Head of caudate nucleus (tissue), 42 donors: Measurements from ENCODE around the gene ZNF333.

Source experiments
- DNase-seq, 42 donors: peaks; one replicate each; pipeline versions ENCODE4 v3.0.0 to v3.0.0-alpha.2; 2020 to 2021; ENCODE audit warnings: mixed read lengths in 7 of 42
- intact Hi-C: fragments of 100-400 bp; cut with DNase I; formaldehyde crosslinking; loops from one replicate; pipeline ENCODE4 v1.15.0; 2022

Gene ZNF333

GRCh38 chr19:14689598-14690503, at the start of gene ZNF333:
Gene ZNF333 (plus strand): TSS chr19:14690048. CDS start chr19:14693492, 3,444 bp downstream.
- peak; percentile 95 to 99 (median 98) for DNase-seq
- intact Hi-C loops: loop anchor here (5.0 kb wide), 1 partner anchor 118 kb away; the partner anchor contains the start of gene NDUFB7

GRCh38 chr19:14648506-14648905, 41.3 kb upstream of the ZNF333 start:
- intact Hi-C loops: no loop called here
- DNase-seq: no peak

GRCh38 chr19:14649020-14649419, 40.8 kb upstream of the ZNF333 start:
- no peak for DNase-seq
- intact Hi-C loops: no loop called here

- intact Hi-C loops: no loop called here
- no peak for DNase-seq
These were observed 39.7 kb upstream of the ZNF333 start for GRCh38 chr19:14650161-14650560.

- DNase-seq: no peak
- intact Hi-C loops: no loop called here
These were observed 34.9 kb upstream of the ZNF333 start for GRCh38 chr19:14654786-14655560.

GRCh38 chr19:14655726-14656125, 34.1 kb upstream of the ZNF333 start:
- intact Hi-C loops: no loop called here
- no peak for DNase-seq

GRCh38 chr19:14659874-14660489, 29.9 kb upstream of the ZNF333 start:
- no peak for DNase-seq
- intact Hi-C loops: no loop called here

- intact Hi-C loops: no loop called here
- peak in 2 of 42 donors; percentile 3 for DNase-seq
These were observed 28.4 kb upstream of the ZNF333 start for GRCh38 chr19:14661372-14661924.

- DNase-seq: no peak
- intact Hi-C loops: no loop called here
These were observed 19.9 kb upstream of the ZNF333 start for GRCh38 chr19:14669940-14670339.

- intact Hi-C loops: no loop called here
- no peak for DNase-seq
These were observed 19.4 kb upstream of the ZNF333 start for GRCh38 chr19:14670408-14670807.

GRCh38 chr19:14672188-14672872, 17.5 kb upstream of the ZNF333 start:
- intact Hi-C loops: no loop called here
- DNase-seq: no peak

- intact Hi-C loops: no loop called here
- DNase-seq: no peak
These were observed 16.8 kb upstream of the ZNF333 start for GRCh38 chr19:14673088-14673487.

- DNase-seq: no peak
These were observed 15.1 kb upstream of the ZNF333 start, which contains the start of gene ADGRE3 for GRCh38 chr19:14674764-14675163. Gene ADGRE3 (minus strand): TSS chr19:14674844. CDS start chr19:14674770, 74 bp downstream.

GRCh38 chr19:14676762-14677161, 13.1 kb upstream of the ZNF333 start:
- no peak for DNase-seq
- intact Hi-C loops: no loop called here

More at GRCh38 chr19:14674764-14675163, 15.1 kb upstream of the ZNF333 start, which contains the start of gene ADGRE3:
- intact Hi-C loops: no loop called here

GRCh38 chr19:14677464-14677863, 12.4 kb upstream of the ZNF333 start:
- DNase-seq: no peak
- intact Hi-C loops: no loop called here

- no peak for DNase-seq
- intact Hi-C loops: no loop called here
These were observed 11.6 kb upstream of the ZNF333 start for GRCh38 chr19:14678199-14678598.

- intact Hi-C loops: no loop called here
- DNase-seq: no peak
These were observed 7.8 kb upstream of the ZNF333 start for GRCh38 chr19:14682084-14682483.

GRCh38 chr19:14683439-14683838, 6.4 kb upstream of the ZNF333 start:
- intact Hi-C loops: no loop called here
- DNase-seq: no peak

GRCh38 chr19:14686411-14686810, 3.4 kb upstream of the ZNF333 start:
- intact Hi-C loops: no loop called here
- DNase-seq: no peak
